ENCODE data around the gene RPTOR.
"Not testable (repeated sequence)": the region's sequence is repeated elsewhere in the genome, so short reads cannot be mapped to it uniquely, and the experiment has no call there.

Gene RPTOR

GRCh38 chr17:80811181-80812105, 266.8 kb downstream of the RPTOR start:
- no peak overlapping the region for H3K4me3 ChIP-seq (ENCODE audit: low read depth, low read length)
- no peak for DNase-seq (ENCODE audit: low read depth, low spot score)
- no peak for TF ChIP-seq CTCF (IDR thresholded peaks at IDR 0.05; ENCODE audit: insufficient read depth, low read length, missing control alignments)
- ChIA-PET POLR2A (no interaction called here), CTCF (interaction anchor here (1.8 kb wide), 1 partner anchor 18 kb away, joined by 5 read pairs; no protein-coding TSS in a partner anchor)

- no peak for TF ChIP-seq CTCF (IDR thresholded peaks at IDR 0.05; ENCODE audit: insufficient read depth, low read length, missing control alignments)
- no peak overlapping the region for H3K4me3 ChIP-seq (ENCODE audit: low read depth, low read length)
- no peak for DNase-seq (ENCODE audit: low read depth, low spot score)
- CTCF ChIA-PET = interaction anchor here (1.8 kb wide), 1 partner anchor 19 kb away, joined by 5 read pairs; no protein-coding TSS in a partner anchor
- POLR2A ChIA-PET = no interaction called here
Measured at GRCh38 chr17:80812362-80813088, 267.9 kb downstream of the RPTOR start.

GRCh38 chr17:80813318-80813717, 268.7 kb downstream of the RPTOR start:
- ChIA-PET CTCF (interaction anchor here (1.0 to 1.8 kb wide), 2 partner anchors 17 to 20 kb away, joined by 3 to 5 read pairs; no protein-coding TSS in a partner anchor), POLR2A (no interaction called here)
- no peak for DNase-seq (ENCODE audit: low read depth, low spot score)
- no peak for TF ChIP-seq CTCF (IDR thresholded peaks at IDR 0.05; ENCODE audit: insufficient read depth, low read length, missing control alignments)
- no peak overlapping the region for H3K4me3 ChIP-seq (ENCODE audit: low read depth, low read length)

- ChIA-PET POLR2A (no interaction called here), CTCF (interaction anchor here (1.0 to 2.8 kb wide), 2 partner anchors 12 to 15 kb away, joined by 3 to 10 read pairs; no protein-coding TSS in a partner anchor)
- no peak for TF ChIP-seq CTCF (IDR thresholded peaks at IDR 0.05; ENCODE audit: insufficient read depth, low read length, missing control alignments)
- no peak for DNase-seq (ENCODE audit: low read depth, low spot score)
- H3K4me3 ChIP-seq (ENCODE audit: low read depth, low read length) = no peak overlapping the region
Measured at GRCh38 chr17:80814491-80814890, 269.9 kb downstream of the RPTOR start.

GRCh38 chr17:80815151-80815681, 270.6 kb downstream of the RPTOR start:
- POLR2A ChIA-PET = no interaction called here
- DNase-seq (ENCODE audit: low read depth, low spot score) = no peak
- TF ChIP-seq CTCF (IDR thresholded peaks at IDR 0.05; ENCODE audit: insufficient read depth, low read length, missing control alignments) = no peak
- CTCF ChIA-PET = interaction anchor here (2.8 kb wide), 1 partner anchor 12 kb away, joined by 10 read pairs; no protein-coding TSS in a partner anchor
- H3K4me3 ChIP-seq (ENCODE audit: low read depth, low read length) = no peak overlapping the region

- POLR2A ChIA-PET; DNase-seq (ENCODE audit: low read depth, low spot score); H3K4me3 ChIP-seq (ENCODE audit: low read depth, low read length): not testable (repeated sequence)
- CTCF ChIA-PET = interaction anchor here (2.8 kb wide), 1 partner anchor 11 kb away, joined by 10 read pairs; no protein-coding TSS in a partner anchor
Measured at GRCh38 chr17:80815718-80816117, 271.1 kb downstream of the RPTOR start.
